Hypothalamus (tissue), 51 donors: ENCODE measurements around the gene GSDMA.
A peak's percentile ranks its signal among the peaks of the same experiment; 100 is the strongest.

ENCODE experiments used
- DNase-seq, 51 donors: peaks; one replicate each; lab custom pipeline; 2025; lab: John Stamatoyannopoulos, UW

The GSDMA gene

GRCh38 chr17:39962642-39963220, at the start of gene GSDMA:
Gene GSDMA, plus strand, starts transcription at chr17:39963004. Its CDS starts 2,684 bp downstream, at chr17:39965688.
- no peak for DNase-seq

- DNase-seq: no peak
Measured at GRCh38 chr17:39913989-39914388, 48.8 kb upstream of the GSDMA start.

GRCh38 chr17:39915559-39915958, 47.2 kb upstream of the GSDMA start:
- DNase-seq: no peak

- no peak for DNase-seq
Measured at GRCh38 chr17:39916918-39917317, 45.9 kb upstream of the GSDMA start.

- DNase-seq: no peak
Measured at GRCh38 chr17:39919087-39919683, 43.6 kb upstream of the GSDMA start.

- DNase-seq: no peak
Measured at GRCh38 chr17:39920218-39921210, 42.3 kb upstream of the GSDMA start.

GRCh38 chr17:39921323-39921722, 41.5 kb upstream of the GSDMA start:
- peak in 16 of 51 donors; percentile 4 to 37 (median 10) for DNase-seq

GRCh38 chr17:39922006-39922405, 40.8 kb upstream of the GSDMA start:
- no peak for DNase-seq

GRCh38 chr17:39923230-39923629, 39.6 kb upstream of the GSDMA start:
- no peak for DNase-seq

GRCh38 chr17:39923836-39924690, 38.7 kb upstream of the GSDMA start:
- no peak for DNase-seq

GRCh38 chr17:39924691-39925055, 38.1 kb upstream of the GSDMA start:
- DNase-seq: no peak

- no peak for DNase-seq
Measured at GRCh38 chr17:39925282-39926134, 37.3 kb upstream of the GSDMA start.

GRCh38 chr17:39926135-39926587, 36.6 kb upstream of the GSDMA start:
- no peak for DNase-seq

GRCh38 chr17:39926588-39927100, 36.2 kb upstream of the GSDMA start:
- DNase-seq: peak in 3 of 51 donors; percentile 20 to 51 (median 39)

- DNase-seq: peak; percentile 60 to 96 (median 91)
Measured at GRCh38 chr17:39927101-39927928, 35.5 kb upstream of the GSDMA start, which contains the start of the genes LRRC3C and ORMDL3. Gene LRRC3C, plus strand, starts transcription at chr17:39927732. Its CDS starts 13,792 bp downstream, at chr17:39941524. Gene ORMDL3, minus strand, starts transcription at chr17:39927601. Its CDS starts 3,398 bp downstream, at chr17:39924203.

GRCh38 chr17:39927929-39928857, 34.6 kb upstream of the GSDMA start:
- DNase-seq: peak in 20 of 51 donors; percentile 16 to 68 (median 44)
